Measurements from ENCODE around the gene LYL1. TPM values are rescaled to one million over a fixed set of nuclear protein-coding genes. Genes with fewer than 3 reads are reported as not detected.

The LYL1 gene
- total and polyA plus RNA-seq, 9 of the 15 experiments (the other 6 are each of a cell fraction or from before 2014, with no cell fraction given): 1.3 to 266 (median 34.0) TPM

DNA sequence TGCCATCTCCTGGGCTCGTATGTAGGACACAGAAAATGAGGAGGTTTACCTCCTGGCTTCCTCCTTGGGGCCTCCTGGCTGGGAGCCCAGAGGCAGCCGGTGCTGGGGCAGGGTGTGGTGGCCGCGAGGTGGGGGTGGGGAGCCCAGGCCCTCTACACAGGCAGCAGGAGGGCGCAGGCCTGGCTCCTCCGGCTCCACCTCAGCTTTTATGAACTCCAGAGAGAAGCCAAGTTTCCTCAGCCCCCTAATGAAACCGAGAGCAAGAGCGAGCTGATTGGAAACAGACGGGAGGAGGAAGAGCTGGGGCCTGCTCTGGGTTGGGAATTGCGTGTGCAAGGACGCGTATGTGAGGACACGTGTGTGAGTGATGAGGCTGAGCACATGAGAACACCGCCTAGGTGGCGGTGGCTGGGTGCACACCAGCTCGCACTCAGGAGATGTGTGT lies 23.1 kb downstream of the LYL1 start (continued):
- TF ChIP-seq, protein P1, sequence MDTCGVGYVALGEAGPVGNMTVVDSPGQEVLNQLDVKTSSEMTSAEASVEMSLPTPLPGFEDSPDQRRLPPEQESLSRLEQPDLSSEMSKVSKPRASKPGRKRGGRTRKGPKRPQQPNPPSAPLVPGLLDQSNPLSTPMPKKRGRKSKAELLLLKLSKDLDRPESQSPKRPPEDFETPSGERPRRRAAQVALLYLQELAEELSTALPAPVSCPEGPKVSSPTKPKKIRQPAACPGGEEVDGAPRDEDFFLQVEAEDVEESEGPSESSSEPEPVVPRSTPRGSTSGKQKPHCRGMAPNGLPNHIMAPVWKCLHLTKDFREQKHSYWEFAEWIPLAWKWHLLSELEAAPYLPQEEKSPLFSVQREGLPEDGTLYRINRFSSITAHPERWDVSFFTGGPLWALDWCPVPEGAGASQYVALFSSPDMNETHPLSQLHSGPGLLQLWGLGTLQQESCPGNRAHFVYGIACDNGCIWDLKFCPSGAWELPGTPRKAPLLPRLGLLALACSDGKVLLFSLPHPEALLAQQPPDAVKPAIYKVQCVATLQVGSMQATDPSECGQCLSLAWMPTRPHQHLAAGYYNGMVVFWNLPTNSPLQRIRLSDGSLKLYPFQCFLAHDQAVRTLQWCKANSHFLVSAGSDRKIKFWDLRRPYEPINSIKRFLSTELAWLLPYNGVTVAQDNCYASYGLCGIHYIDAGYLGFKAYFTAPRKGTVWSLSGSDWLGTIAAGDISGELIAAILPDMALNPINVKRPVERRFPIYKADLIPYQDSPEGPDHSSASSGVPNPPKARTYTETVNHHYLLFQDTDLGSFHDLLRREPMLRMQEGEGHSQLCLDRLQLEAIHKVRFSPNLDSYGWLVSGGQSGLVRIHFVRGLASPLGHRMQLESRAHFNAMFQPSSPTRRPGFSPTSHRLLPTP (IDR thresholded peaks at IDR 0.05; ENCODE audit: borderline replicate concordance, extremely low read depth, insufficient read length): no peak
- TF ChIP-seq ZNF165 (CRISPR knock-in tag; IDR thresholded peaks at IDR 0.05; ENCODE audit: borderline replicate concordance) (peak; percentile 88), CTBP1 (IDR thresholded peaks at IDR 0.05; ENCODE audit: borderline replicate concordance) (peak; percentile 81; the same call in 1 of the 2 replicates), FOXM1 (IDR thresholded peaks at IDR 0.05; ENCODE audit: low read depth) (no peak), FOXM1 (CRISPR knock-in tag; IDR thresholded peaks at IDR 0.05; ENCODE audit: low read depth) (no peak), POLR2A (conservative IDR thresholded peaks at IDR 0.05) (peak; percentile 50; the same call in 1 of the 2 replicates), ZFP30 (CRISPR knock-in tag; IDR thresholded peaks at IDR 0.05; ENCODE audit: borderline replicate concordance) (no peak), KLF10 (CRISPR knock-in tag; IDR thresholded peaks at IDR 0.05) (no peak), HMGN3 (IDR thresholded peaks at IDR 0.05; ENCODE audit: borderline replicate concordance, extremely low read depth, insufficient read length, low read depth, low read length) (peak; percentile 71), TCF3 (CRISPR knock-in tag; IDR thresholded peaks at IDR 0.05) (no peak), HEY1 (CRISPR knock-in tag; IDR thresholded peaks at IDR 0.05; ENCODE audit: borderline replicate concordance) (no peak), PHF8 (IDR thresholded peaks at IDR 0.05; ENCODE audit: borderline replicate concordance, low read length) (peak; percentile 21; the same call in 1 of the 2 replicates), ZNF436 (CRISPR knock-in tag; IDR thresholded peaks at IDR 0.05) (no peak), ZNF766 (CRISPR knock-in tag; conservative IDR thresholded peaks at IDR 0.05) (peak; percentile 65), ZNF76 (CRISPR knock-in tag; IDR thresholded peaks at IDR 0.05; ENCODE audit: borderline replicate concordance) (no peak), CHCHD3 (CRISPR knock-in tag; IDR thresholded peaks at IDR 0.05) (no peak), ZNF561 (CRISPR knock-in tag; conservative IDR thresholded peaks at IDR 0.05) (no peak)
- TF ChIP-seq, protein P2, sequence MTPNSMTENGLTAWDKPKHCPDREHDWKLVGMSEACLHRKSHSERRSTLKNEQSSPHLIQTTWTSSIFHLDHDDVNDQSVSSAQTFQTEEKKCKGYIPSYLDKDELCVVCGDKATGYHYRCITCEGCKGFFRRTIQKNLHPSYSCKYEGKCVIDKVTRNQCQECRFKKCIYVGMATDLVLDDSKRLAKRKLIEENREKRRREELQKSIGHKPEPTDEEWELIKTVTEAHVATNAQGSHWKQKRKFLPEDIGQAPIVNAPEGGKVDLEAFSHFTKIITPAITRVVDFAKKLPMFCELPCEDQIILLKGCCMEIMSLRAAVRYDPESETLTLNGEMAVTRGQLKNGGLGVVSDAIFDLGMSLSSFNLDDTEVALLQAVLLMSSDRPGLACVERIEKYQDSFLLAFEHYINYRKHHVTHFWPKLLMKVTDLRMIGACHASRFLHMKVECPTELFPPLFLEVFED (CRISPR knock-in tag; conservative IDR thresholded peaks at IDR 0.05): no peak
- TF ChIP-seq, protein P3, sequence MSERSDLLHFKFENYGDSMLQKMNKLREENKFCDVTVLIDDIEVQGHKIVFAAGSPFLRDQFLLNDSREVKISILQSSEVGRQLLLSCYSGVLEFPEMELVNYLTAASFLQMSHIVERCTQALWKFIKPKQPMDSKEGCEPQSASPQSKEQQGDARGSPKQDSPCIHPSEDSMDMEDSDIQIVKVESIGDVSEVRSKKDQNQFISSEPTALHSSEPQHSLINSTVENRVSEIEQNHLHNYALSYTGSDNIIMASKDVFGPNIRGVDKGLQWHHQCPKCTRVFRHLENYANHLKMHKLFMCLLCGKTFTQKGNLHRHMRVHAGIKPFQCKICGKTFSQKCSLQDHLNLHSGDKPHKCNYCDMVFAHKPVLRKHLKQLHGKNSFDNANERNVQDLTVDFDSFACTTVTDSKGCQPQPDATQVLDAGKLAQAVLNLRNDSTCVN (CRISPR knock-in tag; IDR thresholded peaks at IDR 0.05): no peak
- TF ChIP-seq, protein P4, sequence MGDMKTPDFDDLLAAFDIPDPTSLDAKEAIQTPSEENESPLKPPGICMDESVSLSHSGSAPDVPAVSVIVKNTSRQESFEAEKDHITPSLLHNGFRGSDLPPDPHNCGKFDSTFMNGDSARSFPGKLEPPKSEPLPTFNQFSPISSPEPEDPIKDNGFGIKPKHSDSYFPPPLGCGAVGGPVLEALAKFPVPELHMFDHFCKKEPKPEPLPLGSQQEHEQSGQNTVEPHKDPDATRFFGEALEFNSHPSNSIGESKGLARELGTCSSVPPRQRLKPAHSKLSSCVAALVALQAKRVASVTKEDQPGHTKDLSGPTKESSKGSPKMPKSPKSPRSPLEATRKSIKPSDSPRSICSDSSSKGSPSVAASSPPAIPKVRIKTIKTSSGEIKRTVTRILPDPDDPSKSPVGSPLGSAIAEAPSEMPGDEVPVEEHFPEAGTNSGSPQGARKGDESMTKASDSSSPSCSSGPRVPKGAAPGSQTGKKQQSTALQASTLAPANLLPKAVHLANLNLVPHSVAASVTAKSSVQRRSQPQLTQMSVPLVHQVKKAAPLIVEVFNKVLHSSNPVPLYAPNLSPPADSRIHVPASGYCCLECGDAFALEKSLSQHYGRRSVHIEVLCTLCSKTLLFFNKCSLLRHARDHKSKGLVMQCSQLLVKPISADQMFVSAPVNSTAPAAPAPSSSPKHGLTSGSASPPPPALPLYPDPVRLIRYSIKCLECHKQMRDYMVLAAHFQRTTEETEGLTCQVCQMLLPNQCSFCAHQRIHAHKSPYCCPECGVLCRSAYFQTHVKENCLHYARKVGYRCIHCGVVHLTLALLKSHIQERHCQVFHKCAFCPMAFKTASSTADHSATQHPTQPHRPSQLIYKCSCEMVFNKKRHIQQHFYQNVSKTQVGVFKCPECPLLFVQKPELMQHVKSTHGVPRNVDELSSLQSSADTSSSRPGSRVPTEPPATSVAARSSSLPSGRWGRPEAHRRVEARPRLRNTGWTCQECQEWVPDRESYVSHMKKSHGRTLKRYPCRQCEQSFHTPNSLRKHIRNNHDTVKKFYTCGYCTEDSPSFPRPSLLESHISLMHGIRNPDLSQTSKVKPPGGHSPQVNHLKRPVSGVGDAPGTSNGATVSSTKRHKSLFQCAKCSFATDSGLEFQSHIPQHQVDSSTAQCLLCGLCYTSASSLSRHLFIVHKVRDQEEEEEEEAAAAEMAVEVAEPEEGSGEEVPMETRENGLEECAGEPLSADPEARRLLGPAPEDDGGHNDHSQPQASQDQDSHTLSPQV (IDR thresholded peaks at IDR 0.05): peak; percentile 91

Measured in K562 (cell line).